Colonic mucosa (tissue), 4 donors: Measurements from ENCODE around the gene PMEPA1. TPM values are rescaled to one million over a fixed set of nuclear protein-coding genes. Genes with fewer than 3 reads are reported as not detected.
A peak's percentile ranks its signal among the peaks of the same experiment; 100 is the strongest.

Source experiments
- DNase-seq: peaks from one replicate; pipeline ENCODE4 v3.0.0-alpha.2; 2020
- H3K27ac ChIP-seq: fragments of 200-600 bp; one replicate; pipeline ENCODE4 v1.8.0; 2021
- H3K27me3 ChIP-seq: fragments of 200-600 bp; one replicate; pipeline ENCODE4 v1.8.0; 2021
- H3K36me3 ChIP-seq: fragments of 200-600 bp; one replicate; pipeline ENCODE4 v1.8.0; 2021
- H3K4me1 ChIP-seq: fragments of 200-600 bp; one replicate; pipeline ENCODE4 v1.8.0; 2021; ENCODE audit warnings: mild to moderate bottlenecking
- H3K4me3 ChIP-seq: fragments of 200-600 bp; one replicate; pipeline ENCODE4 v1.8.0; 2021
- H3K9ac ChIP-seq, 2 donors: one replicate each; pipeline ENCODE4 v1.7.0; 2013; ENCODE audit warnings: control low read depth in 2 of 2, low read depth in 2 of 2, low read length in 2 of 2
- H3K9me3 ChIP-seq: fragments of 200-600 bp; one replicate; pipeline ENCODE4 v1.8.0; 2021
- intact Hi-C: fragments of 100-400 bp; cut with DNase I; formaldehyde crosslinking; loops from one replicate; pipeline ENCODE4 v1.14.1; 2022
- total RNA-seq, 2 donors: library from RNA; stranded (reverse); fragmentation: NEBNext Ultra II Directional in 1 of 2; extraction: Animal tissue kit (Norgen Biotek cat#: 25700) in 1 of 2; gene quantifications; one replicate each; pipeline ENCODE4 v1.2.1, GENCODE V29; 2021
- TF ChIP-seq, protein P1 (sequence below): fragments of 200-600 bp; IDR thresholded peaks from one replicate; pipeline ENCODE4 v1.8.0; 2022; ENCODE audit warnings: antibody characterized with exemption, mild to moderate bottlenecking
- donor health status: healthy.
- donor health status: DM: no; HTN: no; CAD: no.
- donor health status: DM: no; HTN: no; CAD: no.

Gene PMEPA1
- total RNA-seq, 2 donors from 2014 or later, result 13.0 to 26.1 TPM

DNA sequence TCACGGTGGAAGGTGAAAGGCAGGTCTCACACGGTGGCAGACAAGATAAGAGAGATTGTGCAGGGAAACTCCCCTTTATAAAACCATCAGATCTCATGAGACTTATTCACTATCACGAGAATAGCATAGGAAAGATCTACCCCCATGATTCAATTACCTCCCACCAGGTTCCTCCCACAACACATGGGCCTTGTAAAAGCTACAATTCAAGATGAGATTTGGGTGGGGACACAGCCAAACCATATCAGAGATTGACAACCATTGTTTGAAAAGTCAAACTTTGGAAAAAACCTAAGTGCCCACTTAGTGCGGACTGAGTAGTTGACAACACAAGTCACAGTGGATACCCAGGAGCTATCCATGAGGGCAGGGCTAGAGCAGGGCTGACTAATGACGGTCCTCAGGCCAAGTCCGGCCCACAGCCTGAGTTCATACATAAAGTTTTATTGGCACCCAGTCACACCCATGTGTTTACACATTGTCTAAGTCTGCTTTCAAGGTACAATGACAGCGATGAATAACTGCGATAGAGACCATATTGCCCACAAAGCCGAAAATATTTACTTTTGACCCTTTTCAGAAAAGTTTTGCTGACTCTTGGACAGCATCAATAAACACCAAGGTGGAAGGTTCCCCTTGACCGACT, 33.8 kb upstream of the PMEPA1 start:
- Histone ChIP-seq H3K4me3 (no peak overlapping the region), H3K4me1 (peaks cover 4% of the 10 kb centered on the region), H3K9me3 (no peaks in the 10 kb centered on the region), H3K27ac (no peak overlapping the region), H3K36me3 (no peaks in the 10 kb centered on the region), H3K9ac (no peak overlapping the region), H3K27me3 (no peaks in the 10 kb centered on the region)
- TF ChIP-seq, protein P1, sequence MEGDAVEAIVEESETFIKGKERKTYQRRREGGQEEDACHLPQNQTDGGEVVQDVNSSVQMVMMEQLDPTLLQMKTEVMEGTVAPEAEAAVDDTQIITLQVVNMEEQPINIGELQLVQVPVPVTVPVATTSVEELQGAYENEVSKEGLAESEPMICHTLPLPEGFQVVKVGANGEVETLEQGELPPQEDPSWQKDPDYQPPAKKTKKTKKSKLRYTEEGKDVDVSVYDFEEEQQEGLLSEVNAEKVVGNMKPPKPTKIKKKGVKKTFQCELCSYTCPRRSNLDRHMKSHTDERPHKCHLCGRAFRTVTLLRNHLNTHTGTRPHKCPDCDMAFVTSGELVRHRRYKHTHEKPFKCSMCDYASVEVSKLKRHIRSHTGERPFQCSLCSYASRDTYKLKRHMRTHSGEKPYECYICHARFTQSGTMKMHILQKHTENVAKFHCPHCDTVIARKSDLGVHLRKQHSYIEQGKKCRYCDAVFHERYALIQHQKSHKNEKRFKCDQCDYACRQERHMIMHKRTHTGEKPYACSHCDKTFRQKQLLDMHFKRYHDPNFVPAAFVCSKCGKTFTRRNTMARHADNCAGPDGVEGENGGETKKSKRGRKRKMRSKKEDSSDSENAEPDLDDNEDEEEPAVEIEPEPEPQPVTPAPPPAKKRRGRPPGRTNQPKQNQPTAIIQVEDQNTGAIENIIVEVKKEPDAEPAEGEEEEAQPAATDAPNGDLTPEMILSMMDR, result no peak
- DNase-seq, result peak; percentile 70
- intact Hi-C loops, result no loop called here

DNA sequence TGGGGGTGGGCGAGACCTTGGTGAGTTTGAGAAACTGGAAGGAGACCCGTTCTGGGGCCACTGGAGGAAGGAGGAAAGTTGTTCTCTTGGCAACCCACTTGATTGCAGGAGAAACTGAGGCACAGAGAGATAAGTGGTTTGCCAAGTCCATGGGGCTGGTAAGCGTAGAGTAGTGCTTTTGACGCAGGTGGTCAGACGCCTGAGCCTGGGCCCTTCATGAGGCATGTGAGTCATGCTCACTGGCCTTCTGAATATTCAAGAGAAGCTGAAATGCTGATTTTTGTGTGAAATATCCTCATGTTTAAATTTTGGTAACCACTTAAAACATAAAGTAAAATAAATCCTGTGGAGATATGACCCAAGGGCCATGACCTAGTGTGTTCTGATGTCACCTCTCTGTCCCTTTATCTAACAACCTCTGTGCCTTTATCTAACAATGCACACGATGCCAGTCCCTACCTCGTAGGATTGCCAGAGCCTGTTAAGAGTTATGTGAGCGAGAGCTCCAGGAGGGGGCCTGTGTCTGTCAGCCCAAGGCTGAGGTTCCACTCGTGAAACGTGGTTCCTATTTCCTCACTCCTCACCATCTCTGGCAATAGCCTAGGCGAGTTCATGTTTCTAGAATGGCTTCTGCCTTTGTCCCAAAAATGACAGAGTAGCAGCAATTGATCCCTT, 32.8 kb upstream of the PMEPA1 start:
- DNase-seq, result no peak
- Histone ChIP-seq H3K9ac (no peak overlapping the region), H3K27ac (no peak overlapping the region), H3K4me1 (no peaks in the 10 kb centered on the region), H3K4me3 (no peak overlapping the region), H3K36me3 (no peaks in the 10 kb centered on the region), H3K27me3 (no peaks in the 10 kb centered on the region), H3K9me3 (no peaks in the 10 kb centered on the region)
- TF ChIP-seq, protein P1, result no peak
- intact Hi-C loops, result no loop called here

DNA sequence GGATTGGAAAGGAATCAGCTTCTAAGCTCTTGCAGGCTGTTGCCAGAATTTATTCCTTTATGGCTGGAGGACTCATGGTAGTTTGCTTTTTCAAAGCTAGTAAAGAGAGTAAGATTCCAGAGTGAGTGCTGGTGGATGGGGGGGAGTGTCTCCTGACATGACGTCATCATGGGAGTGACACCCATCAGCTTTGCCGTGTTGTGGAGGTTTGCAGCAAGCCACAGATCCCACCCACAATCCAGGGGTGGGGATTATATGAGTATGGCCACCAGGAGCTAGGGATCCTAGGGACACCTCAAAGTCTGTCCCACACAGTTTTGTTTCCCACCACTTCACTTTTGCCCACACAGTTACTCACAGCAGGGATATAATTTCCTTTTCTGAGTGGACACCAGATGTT, 28.7 kb upstream of the PMEPA1 start:
- Histone ChIP-seq H3K9ac (no peak overlapping the region), H3K27me3 (no peaks in the 10 kb centered on the region), H3K9me3 (no peaks in the 10 kb centered on the region), H3K36me3 (no peaks in the 10 kb centered on the region), H3K27ac (no peak overlapping the region), H3K4me3 (no peak overlapping the region), H3K4me1 (no peaks in the 10 kb centered on the region)
- TF ChIP-seq, protein P1, result no peak
- intact Hi-C loops, result no loop called here
- DNase-seq, result no peak

DNA sequence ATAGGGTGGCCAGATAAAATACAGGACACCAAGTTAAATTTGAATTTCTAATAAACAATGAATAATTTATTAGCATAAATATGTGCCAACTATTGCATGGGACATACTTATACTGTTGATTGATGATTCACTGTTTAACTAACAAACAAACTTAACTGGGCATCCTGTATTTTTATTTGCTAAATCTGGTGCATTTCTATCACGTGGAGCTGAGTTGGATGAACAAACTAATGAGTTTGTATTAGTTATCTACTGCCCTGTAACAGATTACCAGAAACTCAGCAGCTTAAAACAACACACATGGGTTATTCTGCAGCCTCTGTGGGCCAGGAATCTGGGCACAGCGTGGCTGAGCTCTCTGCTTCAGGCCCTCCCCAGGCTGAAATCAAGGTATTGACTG, 28.2 kb upstream of the PMEPA1 start:
- intact Hi-C loops, result no loop called here

DNA sequence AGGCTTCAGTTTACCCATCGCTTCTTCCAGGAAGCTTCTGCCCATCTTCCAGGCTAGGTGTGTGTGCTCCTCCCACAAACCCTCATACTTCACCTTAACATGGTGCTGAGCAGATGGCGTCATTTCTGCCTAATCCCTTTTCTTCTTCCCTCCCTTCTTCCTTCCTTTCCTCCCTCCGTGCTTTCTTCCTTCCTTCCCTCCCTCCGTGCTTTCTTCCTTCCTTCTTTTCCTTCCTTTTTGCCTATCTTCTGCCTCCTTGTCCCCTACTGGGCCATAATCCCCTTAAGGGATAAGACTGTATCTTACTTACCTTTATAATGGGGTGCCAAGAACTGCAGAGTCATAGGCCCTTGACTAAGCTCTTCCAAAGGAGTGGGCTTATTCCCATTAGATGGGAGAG, 27.5 kb upstream of the PMEPA1 start:
- H3K27me3 ChIP-seq, result no peaks in the 10 kb centered on the region
- TF ChIP-seq, protein P1, result no peak
- no peaks in the 10 kb centered on the region for H3K9me3 ChIP-seq
- H3K9ac ChIP-seq, result no peak overlapping the region
- H3K36me3 ChIP-seq, result no peaks in the 10 kb centered on the region
- no peak overlapping the region for H3K27ac ChIP-seq
- intact Hi-C loops, result no loop called here
- H3K4me3 ChIP-seq, result no peak overlapping the region
- no peak for DNase-seq
- H3K4me1 ChIP-seq, result no peaks in the 10 kb centered on the region

More for the DNA sequence above, 28.2 kb upstream of the PMEPA1 start:
- Histone ChIP-seq H3K4me3 (no peak overlapping the region), H3K9ac (no peak overlapping the region), H3K4me1 (no peaks in the 10 kb centered on the region), H3K36me3 (no peaks in the 10 kb centered on the region), H3K27ac (no peak overlapping the region), H3K9me3 (no peaks in the 10 kb centered on the region), H3K27me3 (no peaks in the 10 kb centered on the region)
- TF ChIP-seq, protein P1, result no peak
- no peak for DNase-seq
